Measurements from ENCODE around the gene WDR31. TPM values are rescaled to one million over a fixed set of nuclear protein-coding genes. Genes with fewer than 3 reads are reported as not detected.
"Not testable (repeated sequence)": the region's sequence is repeated elsewhere in the genome, so short reads cannot be mapped to it uniquely, and the experiment has no call there.

The WDR31 gene
- total RNA-seq, result 4.6 TPM

DNA sequence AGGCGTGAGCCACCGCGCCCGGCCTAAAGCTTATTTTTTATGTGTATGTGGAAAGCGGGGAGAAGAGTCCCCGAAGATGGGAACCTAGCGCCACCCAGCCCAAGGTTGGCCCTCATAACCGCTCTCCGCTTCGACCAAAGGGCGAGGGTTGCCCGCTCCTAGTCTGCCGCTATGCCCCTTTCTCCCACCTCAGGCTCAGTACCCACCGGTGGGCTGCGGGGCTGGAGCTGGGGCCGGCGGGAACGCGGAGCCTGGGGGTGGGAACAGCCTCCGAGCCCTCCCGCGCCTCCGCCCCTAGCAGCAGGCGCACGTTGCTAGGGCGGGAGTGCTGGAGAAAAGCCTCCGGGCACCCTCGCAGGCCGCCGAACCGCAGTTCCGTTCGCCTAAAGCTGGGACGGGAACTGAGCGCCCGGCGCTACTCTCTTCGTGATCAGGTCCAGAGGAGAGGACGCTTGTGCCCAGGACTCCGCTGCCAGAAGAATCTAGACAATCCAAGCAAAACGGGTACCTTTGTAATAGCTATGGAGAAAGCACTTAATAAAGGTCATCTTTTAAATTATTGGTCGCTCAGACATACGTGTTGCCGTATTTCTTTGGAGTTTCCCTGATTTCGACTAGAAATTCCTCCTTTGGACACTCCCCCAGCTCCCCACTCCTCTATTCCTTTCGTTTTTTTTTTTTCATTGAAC, at the start of gene WDR31:
Gene WDR31, minus strand, starts transcription at position 265 of the 689 bp plus-strand sequence. CDS start 8,253 bp downstream, outside the sequence.
- intact Hi-C loops (cut with DNase I), result no loop called here
- peak; percentile 95 for ATAC-seq

DNA sequence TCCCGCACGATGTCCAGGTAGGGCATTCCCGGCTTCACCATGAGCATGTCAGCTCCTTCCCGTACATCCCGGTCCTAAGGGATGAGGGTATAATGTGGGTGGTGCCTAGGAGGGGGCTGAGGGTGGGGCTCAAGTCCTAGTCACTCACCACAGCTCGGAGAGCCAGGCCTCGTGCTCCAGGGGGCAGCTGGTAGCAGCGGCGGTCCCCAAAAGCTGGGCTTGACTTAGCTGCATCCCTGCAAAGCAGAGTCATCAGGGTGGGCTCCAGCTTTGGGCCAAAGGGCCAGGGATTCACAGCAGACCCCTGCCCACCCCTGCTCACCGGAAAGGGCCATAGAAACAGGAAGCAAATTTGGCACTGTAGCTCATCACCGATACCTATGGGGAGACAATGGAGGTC, 49.4 kb upstream of the WDR31 start:
- intact Hi-C loops (cut with DNase I), result loop anchor here (5.0 kb wide), 1 partner anchor 42 kb away; the partner anchor contains the start of gene BSPRY

More for the DNA sequence above, at the start of gene WDR31:
- DNase-seq (ENCODE audit: low spot score), result peak; percentile 90

DNA sequence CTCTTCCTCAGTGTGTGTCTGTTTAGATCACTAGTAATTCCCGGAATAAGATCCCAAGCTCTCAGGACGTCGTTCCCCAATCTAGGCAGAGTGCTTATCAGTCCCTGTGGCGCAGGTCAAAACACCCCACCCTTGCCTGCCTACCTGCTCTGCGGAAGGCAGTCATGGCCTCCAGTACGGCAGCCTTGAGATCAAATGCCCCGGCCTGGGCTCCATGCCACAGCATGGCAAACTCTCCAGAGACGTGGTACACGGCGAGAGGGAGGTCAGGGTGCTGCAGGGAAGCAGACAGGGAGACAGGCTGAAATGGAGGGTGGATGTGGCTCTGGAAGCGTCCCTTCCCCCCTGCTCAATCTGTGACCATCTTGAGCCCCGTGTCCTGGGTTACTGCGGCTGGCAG, 48.8 kb upstream of the WDR31 start:
- intact Hi-C loops (cut with DNase I), result loop anchor here (5.0 kb wide), 1 partner anchor 42 kb away; the partner anchor contains the start of gene BSPRY

More for the DNA sequence above, 49.4 kb upstream of the WDR31 start:
- DNase-seq (ENCODE audit: low spot score) (no peak), ATAC-seq (no peak)

DNA sequence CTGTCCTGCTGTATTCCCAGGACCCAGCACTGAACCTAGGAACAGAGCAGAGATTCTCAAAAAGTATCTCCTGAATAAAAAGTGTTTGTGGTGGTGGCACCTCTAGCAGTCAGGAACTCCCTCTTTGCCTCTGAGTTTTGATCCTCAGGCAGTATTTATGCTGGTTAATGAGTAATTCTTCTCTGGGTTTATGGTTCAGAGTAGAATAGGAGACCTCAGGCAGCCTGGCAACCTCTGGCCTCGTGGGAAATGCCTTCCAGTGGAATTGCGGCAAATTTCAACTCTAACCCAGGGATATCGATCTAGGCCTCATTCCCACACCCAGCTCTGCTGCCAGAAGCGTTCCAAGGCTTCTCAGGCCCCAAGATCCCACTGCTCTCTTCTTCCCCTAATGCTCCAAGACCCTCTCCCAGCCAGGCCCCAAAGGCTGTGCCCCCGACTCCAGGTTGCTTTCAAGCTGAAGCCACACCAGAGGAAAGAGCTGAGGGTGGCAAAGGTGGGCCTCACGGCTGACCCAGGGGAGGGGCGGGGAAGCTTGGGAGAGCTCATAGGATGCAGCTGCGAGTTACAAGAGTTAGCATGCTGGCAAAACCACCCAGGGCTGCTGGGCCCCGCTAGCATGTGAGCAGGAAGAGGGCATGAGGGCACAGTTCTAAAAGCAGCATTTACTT, 47.6 kb upstream of the WDR31 start:
- DNase-seq (ENCODE audit: low spot score) (no peak), ATAC-seq (no peak)
- intact Hi-C loops (cut with DNase I), result loop anchor here (5.0 kb wide), 1 partner anchor 40 kb away; the partner anchor contains the start of gene BSPRY

More for the DNA sequence above, 48.8 kb upstream of the WDR31 start:
- no peak for DNase-seq (ENCODE audit: low spot score)
- no peak for ATAC-seq

DNA sequence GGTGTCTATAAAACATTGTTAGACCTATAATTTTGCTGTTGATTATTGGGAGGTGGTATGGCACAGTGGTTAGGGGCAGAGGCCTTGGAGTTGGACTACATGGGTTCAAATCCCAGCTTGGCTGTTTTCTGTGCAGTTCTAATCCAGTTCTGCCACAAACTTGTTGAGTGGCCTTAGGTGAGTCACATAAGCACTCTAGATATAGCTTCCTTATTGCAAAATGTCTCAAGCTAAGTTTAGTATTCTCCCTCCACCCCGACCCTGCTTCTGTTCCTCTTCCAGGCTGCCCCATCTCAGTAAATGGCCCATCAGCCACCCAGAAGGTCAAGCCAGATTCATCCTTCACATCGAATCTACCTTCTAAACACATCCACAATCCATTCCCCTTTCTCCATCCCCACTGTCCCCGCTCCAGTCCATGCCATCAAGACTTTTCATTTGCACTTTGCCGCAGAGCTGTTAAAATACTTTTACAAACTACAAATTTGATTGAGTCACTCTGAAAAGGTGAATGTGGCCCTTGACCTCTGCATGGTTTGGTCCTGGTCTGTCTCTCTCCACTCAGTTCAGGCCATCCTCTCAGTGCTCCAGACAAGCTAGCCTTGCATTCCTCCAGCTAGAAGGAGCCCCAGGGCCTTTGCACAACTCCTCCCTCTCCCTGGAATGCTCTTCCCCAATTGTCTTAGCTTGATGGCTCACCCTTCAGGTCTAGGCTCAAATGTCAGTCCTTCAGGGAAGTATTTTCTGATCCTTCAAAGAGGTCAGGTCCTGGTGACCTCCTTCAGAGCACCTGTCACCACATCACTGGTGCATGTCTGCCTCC, 46.7 kb upstream of the WDR31 start:
- intact Hi-C loops (cut with DNase I), result loop anchor here (5.0 kb wide), 1 partner anchor 39 kb away; the partner anchor contains the start of gene BSPRY
- ATAC-seq (no peak), DNase-seq (ENCODE audit: low spot score) (no peak)

DNA sequence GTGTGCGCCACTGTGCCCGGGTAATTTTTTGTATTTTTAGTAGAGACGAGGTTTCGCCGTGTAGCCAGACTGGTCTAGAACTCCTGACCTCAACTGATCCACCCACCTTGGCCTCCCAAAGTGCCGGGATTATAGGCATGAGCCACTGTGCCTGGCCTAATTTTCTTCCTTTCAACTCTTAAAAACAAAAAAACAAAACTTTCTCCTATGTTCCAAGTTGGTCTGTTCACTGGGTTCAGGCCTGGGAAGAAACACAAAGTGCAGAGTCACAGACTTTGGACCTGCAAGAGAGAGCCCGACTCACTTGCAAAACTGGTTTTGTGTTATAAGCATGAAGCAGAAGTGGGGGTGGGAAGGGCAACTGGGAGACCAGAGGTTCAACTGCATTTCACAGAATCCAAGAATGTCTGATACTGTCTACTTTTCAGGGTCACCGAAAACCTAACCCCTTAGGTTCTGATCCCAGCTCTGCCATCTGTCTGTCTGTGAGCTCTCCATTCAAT, 41.9 kb upstream of the WDR31 start:
- DNase-seq (ENCODE audit: low spot score) (no peak), ATAC-seq (no peak)
- intact Hi-C loops (cut with DNase I), result no loop called here

DNA sequence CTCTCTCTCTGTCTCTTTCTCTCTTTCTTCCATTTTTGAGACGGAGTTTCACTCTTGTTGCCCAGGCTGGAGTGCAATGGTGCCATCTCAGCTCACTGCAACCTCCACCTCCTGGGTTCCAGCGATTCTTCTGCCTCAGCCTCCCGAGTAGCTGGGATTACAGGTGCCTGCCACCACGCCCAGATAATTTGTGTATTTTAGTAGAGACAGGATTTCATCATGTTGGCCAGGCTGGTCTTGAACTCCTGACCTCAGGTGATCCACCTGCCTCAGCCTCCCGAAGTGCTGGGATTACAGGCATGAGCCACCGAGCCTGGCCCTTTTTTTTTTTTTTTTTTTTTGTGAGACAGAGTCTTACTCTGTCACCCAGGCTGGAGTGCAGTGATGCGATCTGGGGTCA, 41.4 kb upstream of the WDR31 start:
- ATAC-seq; intact Hi-C loops (cut with DNase I); DNase-seq (ENCODE audit: low spot score): not testable (repeated sequence)

DNA sequence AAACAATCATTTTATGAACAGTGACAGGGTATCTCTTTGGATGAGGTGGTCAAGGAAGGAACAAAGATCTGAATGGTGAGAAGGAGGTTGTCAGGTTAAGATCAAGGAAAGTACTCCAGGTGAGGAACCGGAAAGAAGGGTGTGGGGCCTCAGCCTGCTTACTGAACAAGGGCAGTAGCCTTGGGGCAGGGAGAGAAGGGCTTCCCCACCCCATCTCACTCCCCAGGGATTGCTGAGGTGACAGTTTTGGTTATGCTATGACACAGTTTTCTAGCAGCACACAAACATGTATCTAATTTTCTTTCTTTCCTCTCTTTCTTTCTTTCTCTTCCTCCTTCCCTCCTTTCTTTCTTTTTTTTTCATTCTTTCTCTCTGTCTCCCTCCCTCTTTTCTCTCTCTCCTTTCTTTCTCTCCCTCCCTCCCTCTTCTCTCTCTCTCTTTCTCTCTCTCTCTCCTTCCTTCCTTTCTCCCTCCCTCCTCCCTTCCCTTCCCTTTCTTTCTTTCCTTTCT, 40.8 kb upstream of the WDR31 start:
- DNase-seq (ENCODE audit: low spot score) (no peak), ATAC-seq (no peak)
- intact Hi-C loops (cut with DNase I), result no loop called here

DNA sequence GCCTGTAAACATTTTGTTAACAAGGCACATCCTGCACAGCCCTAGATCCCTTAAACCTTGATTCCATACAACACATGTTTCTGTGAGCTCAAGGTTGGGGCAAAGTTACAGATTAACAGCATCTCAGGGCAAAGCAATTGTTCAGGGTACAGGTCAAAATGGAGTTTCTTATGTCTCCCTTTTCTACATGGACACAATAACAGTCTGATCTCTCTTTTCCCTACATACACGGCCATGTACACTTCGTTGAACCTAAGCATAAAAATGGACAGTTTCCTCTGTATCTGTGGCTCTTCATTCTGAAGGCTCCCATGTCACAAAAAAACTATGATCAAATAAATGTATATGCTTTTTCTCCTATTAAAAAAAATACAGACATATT, 39.7 kb upstream of the WDR31 start:
- DNase-seq (ENCODE audit: low spot score); ATAC-seq; intact Hi-C loops (cut with DNase I): not testable (repeated sequence)

DNA sequence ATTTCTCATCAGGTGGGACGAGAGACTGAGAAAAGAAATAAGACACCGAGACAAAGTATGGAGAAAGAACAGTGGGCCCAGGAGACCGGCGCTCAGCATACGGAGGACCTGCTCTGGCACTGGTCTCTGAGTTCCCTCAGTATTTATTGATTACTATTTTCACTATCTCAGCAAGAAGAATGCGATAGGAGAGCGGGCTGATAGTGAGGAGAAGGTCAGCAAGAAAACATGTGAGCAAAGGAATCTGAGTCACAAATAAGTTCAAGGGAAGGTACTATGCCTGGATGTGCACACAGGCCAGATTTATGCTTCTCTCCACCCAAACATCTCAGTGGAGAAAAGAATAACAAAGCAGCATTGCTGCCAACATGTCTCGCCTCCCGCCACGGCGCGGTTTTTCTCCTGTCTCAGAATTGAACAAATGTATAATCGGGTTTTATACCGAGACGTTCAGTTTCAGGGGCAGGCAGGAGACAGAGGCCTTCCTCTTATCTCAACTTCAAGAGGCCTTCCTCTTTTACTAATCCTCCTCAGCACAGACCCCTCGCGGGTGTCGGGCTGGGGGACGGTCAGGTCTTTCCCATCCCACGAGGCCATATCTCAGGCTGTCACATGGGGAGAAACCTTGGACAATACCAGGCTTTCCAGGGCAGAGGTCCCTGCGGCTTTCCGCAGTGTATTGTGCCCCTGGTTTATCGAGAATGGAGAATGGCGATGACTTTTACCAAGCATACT, 39.2 kb upstream of the WDR31 start:
- DNase-seq (ENCODE audit: low spot score); ATAC-seq; intact Hi-C loops (cut with DNase I): not testable (repeated sequence)

DNA sequence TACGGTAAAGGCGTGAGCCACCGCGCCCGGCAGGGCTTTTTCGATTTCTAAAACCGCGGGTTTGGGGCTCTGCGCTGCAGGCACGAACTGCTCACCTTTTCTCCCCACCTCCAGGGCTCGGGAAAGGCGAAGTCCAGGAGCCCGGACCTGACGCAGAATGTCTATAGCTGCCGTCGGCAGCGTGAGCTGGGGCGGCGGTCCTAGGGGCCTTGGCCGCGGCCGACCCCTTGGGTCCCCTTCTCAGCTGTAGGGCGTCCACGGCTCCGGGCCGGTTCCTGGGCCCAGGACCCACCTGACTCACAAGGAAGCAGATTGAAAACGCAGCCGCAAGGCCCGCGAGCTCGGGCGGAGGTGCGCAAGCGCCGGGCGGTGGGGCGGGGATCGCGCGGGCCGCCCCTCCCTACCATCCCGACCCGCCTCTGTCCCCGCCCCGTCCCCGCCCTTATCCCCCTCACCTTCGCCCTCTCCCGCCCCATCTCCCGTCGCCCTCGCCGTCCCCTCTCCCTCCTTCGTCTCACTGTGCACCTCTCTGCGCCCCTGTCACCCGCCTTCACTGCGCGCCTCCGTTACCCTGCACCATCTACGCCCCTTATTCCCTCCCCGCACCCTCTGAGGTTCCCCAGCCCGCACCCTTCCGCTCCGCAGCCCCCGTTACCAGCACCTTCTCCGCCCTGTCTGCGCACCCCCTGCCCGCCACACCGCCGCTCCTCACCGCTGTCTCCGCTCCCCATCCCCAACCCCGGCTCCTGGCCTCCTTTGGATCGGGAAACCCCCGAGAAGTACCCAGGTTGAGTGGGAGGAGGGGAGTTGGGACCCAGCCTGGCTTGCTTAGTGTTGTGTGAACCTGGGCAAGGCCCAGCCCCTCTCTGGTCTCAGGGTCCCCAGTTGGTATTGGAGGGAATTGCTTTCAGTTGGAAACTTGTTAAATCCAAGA, 36.8 kb upstream of the WDR31 start, which contains the start of gene HDHD3:
Gene HDHD3, minus strand, starts transcription at position 353 of the 934 bp plus-strand sequence. CDS start 2,632 bp downstream, outside the sequence.
- intact Hi-C loops (cut with DNase I), result no loop called here
- DNase-seq (ENCODE audit: low spot score), result peak; percentile 86
- peak; percentile 94 for ATAC-seq

DNA sequence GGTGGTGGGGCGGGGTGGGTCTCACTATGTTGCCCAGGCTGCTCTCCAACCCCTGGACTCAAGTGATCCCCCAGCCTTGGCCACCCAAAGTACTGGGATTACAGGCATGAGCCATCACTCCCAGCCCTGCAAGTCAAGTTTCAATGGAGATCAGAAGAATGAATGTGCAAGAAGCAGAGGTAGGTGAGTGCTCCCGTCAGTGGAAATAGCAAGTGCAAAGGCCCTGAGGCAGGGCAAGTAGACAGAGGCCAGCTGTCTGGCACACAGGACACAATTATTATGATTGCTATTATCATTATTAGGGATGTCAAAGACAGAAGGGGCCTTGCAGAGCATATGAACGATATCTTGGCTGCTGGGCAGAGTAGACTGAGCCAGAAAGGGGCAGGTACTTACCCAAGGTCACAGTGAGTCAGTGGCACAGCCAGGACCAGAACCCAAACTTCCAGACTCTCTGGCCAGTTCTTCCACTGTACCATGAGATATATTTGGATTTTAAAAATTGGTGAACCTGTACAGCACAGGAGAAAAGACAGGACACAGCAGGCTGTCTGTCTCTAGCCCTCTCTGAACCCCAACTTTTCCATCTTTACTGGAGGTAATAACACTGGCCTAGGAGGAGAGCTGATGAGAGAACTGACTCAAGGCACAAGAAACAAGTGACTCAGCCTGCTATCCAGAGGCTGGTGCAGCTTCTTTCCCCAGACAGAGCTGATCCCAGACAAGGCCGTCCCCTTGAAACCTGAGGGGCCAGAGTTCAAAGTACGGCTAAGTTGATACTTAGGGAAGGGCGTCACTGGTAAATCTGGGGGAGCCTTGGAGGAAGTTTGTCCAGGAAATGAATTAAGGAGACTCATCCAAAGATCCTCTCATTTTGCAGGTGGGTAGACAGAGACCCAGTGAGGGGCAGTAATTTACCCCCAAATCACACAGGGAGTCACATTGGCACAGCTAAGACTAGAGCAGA, 35.3 kb upstream of the WDR31 start:
- intact Hi-C loops (cut with DNase I), result no loop called here
- no peak for ATAC-seq
- no peak for DNase-seq (ENCODE audit: low spot score)

DNA sequence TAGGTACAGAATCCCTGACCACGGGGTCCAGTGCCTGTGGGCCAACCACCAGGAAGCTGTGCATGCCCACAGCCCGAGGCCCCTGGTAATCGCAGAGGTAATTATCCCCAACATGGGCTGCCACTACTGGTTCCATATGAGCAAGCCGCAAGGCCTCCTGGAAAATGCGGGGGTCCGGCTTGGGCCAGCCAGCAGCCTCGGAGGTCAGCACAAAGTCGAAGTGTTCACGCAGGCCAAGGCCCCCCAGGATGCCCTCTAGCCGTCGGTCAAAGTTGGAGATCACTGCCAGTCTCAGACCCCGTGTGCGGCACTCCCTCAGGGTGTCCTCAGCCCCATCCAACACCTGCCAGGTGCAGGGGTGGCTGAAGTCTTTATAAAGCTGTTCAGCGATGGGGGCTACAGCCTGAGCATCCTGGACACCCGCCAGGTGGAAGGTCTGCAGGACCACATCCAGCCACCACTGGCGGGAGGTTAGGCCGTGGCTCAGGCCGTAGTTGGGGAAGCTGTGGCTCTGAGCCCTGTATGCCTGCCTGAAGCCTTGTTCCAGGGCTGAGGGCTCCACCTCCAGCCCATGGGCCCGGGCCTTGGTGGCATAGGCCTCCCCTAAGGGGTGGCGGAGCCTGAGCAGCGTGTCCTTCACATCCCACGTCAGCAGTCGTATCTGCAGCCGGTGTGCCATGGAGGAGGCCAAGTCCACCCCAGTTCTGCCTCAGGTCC, 33.8 kb upstream of the WDR31 start:
- intact Hi-C loops (cut with DNase I), result no loop called here
- ATAC-seq, result no peak
- DNase-seq (ENCODE audit: low spot score), result no peak

DNA sequence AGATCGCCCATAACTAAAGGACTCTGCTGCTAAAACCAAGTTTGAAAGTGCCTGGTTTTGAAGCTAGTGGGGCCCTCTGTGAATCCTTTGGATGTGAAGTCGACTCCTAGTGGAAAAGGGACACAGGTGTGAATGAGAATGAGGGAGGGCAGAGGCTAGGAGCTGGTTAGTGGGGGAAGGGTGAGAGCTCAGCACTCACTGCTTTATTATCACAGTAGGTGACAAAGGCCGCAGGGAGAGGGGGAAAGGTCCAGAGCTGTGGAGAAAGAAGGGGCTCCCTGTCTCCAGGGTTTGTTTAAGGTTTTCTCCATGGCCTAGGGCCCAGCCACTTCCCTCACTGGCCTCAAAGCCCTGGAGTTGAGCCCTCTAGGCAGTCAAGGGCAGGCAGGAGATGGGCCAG, 33.2 kb upstream of the WDR31 start:
- intact Hi-C loops (cut with DNase I), result no loop called here
- DNase-seq (ENCODE audit: low spot score) (no peak), ATAC-seq (no peak)

DNA sequence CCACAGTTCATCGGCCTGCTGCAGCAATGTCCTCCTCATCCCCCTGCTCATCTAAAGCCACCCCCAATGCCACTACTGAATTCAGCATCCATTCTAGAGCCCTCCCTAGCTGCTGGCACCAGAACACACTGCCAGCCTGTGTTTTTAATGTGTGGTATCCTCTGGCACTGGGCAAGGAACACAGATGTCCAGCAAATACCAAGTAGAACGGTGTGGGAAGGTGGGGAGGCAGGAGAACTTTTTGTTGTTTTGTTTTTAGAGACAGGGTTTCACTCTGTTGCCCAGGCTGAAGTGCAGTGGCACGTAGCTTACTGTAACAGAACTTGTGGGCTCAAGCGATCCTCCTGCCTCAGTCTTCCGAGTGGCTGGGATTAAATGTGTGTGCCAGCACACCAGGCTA, 32.0 kb upstream of the WDR31 start:
- ATAC-seq, result no peak
- DNase-seq (ENCODE audit: low spot score), result no peak
- intact Hi-C loops (cut with DNase I), result no loop called here
